ENCODE data around the gene OVOL1.

The OVOL1 gene

GRCh38 chr11:65778431-65778900 is 8.4 kb upstream of the OVOL1 start:
- no peak for DNase-seq

- DNase-seq: no peak
Measured at GRCh38 chr11:65778901-65779668, 7.8 kb upstream of the OVOL1 start.

- DNase-seq: no peak
Measured at GRCh38 chr11:65779669-65779918, 7.3 kb upstream of the OVOL1 start.

GRCh38 chr11:65779919-65780769 is 6.7 kb upstream of the OVOL1 start:
- DNase-seq: no peak

GRCh38 chr11:65780770-65781151 is 6.1 kb upstream of the OVOL1 start, which contains the start of gene AP5B1:
AP5B1 (minus strand) TSS chr11:65780976; CDS start chr11:65780591, 385 bp downstream.
- DNase-seq: no peak

GRCh38 chr11:65781152-65781961 is 5.5 kb upstream of the OVOL1 start:
- DNase-seq: no peak

- DNase-seq: no peak
Measured at GRCh38 chr11:65781962-65782815, 4.7 kb upstream of the OVOL1 start.

GRCh38 chr11:65782816-65783228 is 4.0 kb upstream of the OVOL1 start:
- no peak for DNase-seq

GRCh38 chr11:65785319-65786007 is 1.4 kb upstream of the OVOL1 start:
- no peak for DNase-seq

GRCh38 chr11:65786008-65786785 is 666 bp upstream of the OVOL1 start:
- no peak for DNase-seq

- no peak for DNase-seq
Measured at GRCh38 chr11:65787649-65788622, 1.1 kb downstream of the OVOL1 start.

- DNase-seq: no peak
Measured at GRCh38 chr11:65788821-65789220, 2.0 kb downstream of the OVOL1 start.

- no peak for DNase-seq
Measured at GRCh38 chr11:65789230-65790103, 2.6 kb downstream of the OVOL1 start.

GRCh38 chr11:65790104-65790901 is 3.4 kb downstream of the OVOL1 start:
- no peak for DNase-seq

- no peak for DNase-seq
Measured at GRCh38 chr11:65790902-65791650, 4.2 kb downstream of the OVOL1 start.

- no peak for DNase-seq
Measured at GRCh38 chr11:65791719-65792213, 4.9 kb downstream of the OVOL1 start.

- no peak for DNase-seq
Measured at GRCh38 chr11:65792456-65792855, 5.6 kb downstream of the OVOL1 start.
